Type B pancreatic cell (in vitro differentiated cells): ENCODE results near the gene PDE1A. TPM values are rescaled to one million over a fixed set of nuclear protein-coding genes. Genes with fewer than 3 reads are reported as not detected.

ENCODE experiments used
- DNase-seq: peaks from one replicate; pipeline ENCODE4 v3.0.0; 2021; ENCODE audit warnings: mixed read lengths; ENCODE audit not compliant: unreplicated experiment; ENCODE audit errors: extremely low spot score
- H3K27ac Mint-ChIP-seq: 2 replicates; pipeline ENCODE4 v1.8.0; 2021; ENCODE audit warnings: mild to moderate bottlenecking, mixed read lengths
- H3K27me3 Mint-ChIP-seq: 2 replicates; pipeline ENCODE4 v1.8.0; 2021; ENCODE audit warnings: mixed read lengths
- H3K36me3 Mint-ChIP-seq: 2 replicates; pipeline ENCODE4 v1.8.0; 2021; ENCODE audit warnings: mixed read lengths
- H3K4me1 Mint-ChIP-seq: one replicate; pipeline ENCODE4 v1.8.0; 2021; ENCODE audit warnings: mixed read lengths; ENCODE audit not compliant: unreplicated experiment
- H3K4me3 Mint-ChIP-seq: 2 replicates; pipeline ENCODE4 v1.8.0; 2021; ENCODE audit warnings: mild to moderate bottlenecking, mixed read lengths
- H3K9me3 Mint-ChIP-seq: 2 replicates; pipeline ENCODE4 v1.8.0; 2021; ENCODE audit warnings: mixed read lengths
- total RNA-seq: library from RNA; stranded (reverse); gene quantifications from 2 replicates; pipeline ENCODE4 v1.2.1, GENCODE V29; 2021; ENCODE audit warnings: low replicate concordance
- TF ChIP-seq, protein P1 (sequence below): fragments of 200-600 bp; sonication (generic); conservative IDR thresholded peaks from 2 replicates; pipeline ENCODE4 v1.5.0; 2021; ENCODE audit warnings: antibody characterized with exemption, mild to moderate bottlenecking

PDE1A gene
- total RNA-seq, 1 donor from 2014 or later: 3.6 TPM

- H3K27ac Mint-ChIP-seq: no peak overlapping the region
- TF ChIP-seq, protein P1, sequence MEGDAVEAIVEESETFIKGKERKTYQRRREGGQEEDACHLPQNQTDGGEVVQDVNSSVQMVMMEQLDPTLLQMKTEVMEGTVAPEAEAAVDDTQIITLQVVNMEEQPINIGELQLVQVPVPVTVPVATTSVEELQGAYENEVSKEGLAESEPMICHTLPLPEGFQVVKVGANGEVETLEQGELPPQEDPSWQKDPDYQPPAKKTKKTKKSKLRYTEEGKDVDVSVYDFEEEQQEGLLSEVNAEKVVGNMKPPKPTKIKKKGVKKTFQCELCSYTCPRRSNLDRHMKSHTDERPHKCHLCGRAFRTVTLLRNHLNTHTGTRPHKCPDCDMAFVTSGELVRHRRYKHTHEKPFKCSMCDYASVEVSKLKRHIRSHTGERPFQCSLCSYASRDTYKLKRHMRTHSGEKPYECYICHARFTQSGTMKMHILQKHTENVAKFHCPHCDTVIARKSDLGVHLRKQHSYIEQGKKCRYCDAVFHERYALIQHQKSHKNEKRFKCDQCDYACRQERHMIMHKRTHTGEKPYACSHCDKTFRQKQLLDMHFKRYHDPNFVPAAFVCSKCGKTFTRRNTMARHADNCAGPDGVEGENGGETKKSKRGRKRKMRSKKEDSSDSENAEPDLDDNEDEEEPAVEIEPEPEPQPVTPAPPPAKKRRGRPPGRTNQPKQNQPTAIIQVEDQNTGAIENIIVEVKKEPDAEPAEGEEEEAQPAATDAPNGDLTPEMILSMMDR: no peak
- H3K4me3 Mint-ChIP-seq: no peak overlapping the region
- no peaks in the 10 kb centered on the region for H3K27me3 Mint-ChIP-seq
- H3K9me3 Mint-ChIP-seq: no peaks in the 10 kb centered on the region
- no peak for DNase-seq
- H3K36me3 Mint-ChIP-seq: no peaks in the 10 kb centered on the region
- H3K4me1 Mint-ChIP-seq: peaks cover 6% of the 10 kb centered on the region
Observed at GRCh38 chr2:182179176-182179575, 247.7 kb downstream of the PDE1A start.

GRCh38 chr2:182173944-182174622, 252.8 kb downstream of the PDE1A start:
- no peaks in the 10 kb centered on the region for H3K27me3 Mint-ChIP-seq
- H3K4me1 Mint-ChIP-seq: peaks cover 8% of the 10 kb centered on the region
- DNase-seq: no peak
- H3K27ac Mint-ChIP-seq: no peak overlapping the region
- no peaks in the 10 kb centered on the region for H3K36me3 Mint-ChIP-seq
- H3K4me3 Mint-ChIP-seq: no peak overlapping the region
- H3K9me3 Mint-ChIP-seq: no peaks in the 10 kb centered on the region
- TF ChIP-seq, protein P1: no peak

DNA sequence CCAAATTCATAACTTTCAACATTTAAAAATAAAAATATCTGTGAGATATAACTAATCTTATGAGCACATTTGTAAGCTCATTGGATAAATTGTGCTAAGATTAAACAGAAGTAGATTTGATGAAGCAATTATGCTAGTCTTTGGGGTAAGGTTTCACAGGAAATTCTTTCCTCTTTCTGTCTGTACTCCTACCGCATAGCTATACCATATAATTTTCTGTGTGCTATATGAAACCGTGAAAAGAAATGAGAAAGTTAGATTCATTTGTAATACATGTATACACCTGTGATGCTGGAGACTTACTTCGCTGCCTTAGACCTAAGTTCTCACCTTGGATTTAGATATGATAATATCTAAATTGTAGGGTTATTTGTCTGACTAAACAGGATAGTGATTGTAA, 256.5 kb downstream of the PDE1A start:
- TF ChIP-seq, protein P1: no peak
- H3K27me3 Mint-ChIP-seq: no peaks in the 10 kb centered on the region
- no peak overlapping the region for H3K4me3 Mint-ChIP-seq
- H3K36me3 Mint-ChIP-seq: no peaks in the 10 kb centered on the region
- no peaks in the 10 kb centered on the region for H3K9me3 Mint-ChIP-seq
- DNase-seq: no peak
- H3K4me1 Mint-ChIP-seq: peaks cover 4% of the 10 kb centered on the region
- no peak overlapping the region for H3K27ac Mint-ChIP-seq

GRCh38 chr2:182167882-182168281, 259.0 kb downstream of the PDE1A start:
- Mint-ChIP-seq H3K9me3 (no peaks in the 10 kb centered on the region), H3K4me1 (no peaks in the 10 kb centered on the region), H3K4me3 (no peak overlapping the region), H3K27ac (no peak overlapping the region), H3K27me3 (no peaks in the 10 kb centered on the region), H3K36me3 (no peaks in the 10 kb centered on the region)
- no peak for DNase-seq
- TF ChIP-seq, protein P1: no peak

DNA sequence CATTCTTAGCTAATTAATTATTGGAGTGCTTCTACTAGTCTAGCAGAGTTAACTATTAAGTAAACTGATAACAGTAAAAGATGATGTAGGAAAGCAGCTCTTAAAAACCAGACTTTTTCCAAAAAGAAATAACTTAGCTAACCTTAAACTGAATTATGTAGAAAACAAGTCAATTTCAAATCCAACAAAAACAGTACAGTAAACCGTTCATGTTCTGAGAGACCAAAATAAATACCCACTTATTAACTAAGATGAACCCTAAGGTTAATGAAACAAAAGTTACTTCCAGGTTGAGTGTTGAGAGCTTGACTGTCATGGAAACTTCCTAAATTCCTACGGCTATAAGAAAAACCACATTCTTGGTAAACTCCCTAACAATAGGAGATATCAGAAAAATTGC, 260.0 kb downstream of the PDE1A start:
- Mint-ChIP-seq H3K9me3 (no peaks in the 10 kb centered on the region), H3K36me3 (no peaks in the 10 kb centered on the region), H3K4me3 (no peak overlapping the region), H3K4me1 (no peaks in the 10 kb centered on the region), H3K27ac (no peak overlapping the region), H3K27me3 (no peaks in the 10 kb centered on the region)
- DNase-seq: no peak
- TF ChIP-seq, protein P1: no peak
